Renal cortical epithelial cell (primary cell): ENCODE data around the gene AUTS2. TPM values are rescaled to one million over a fixed set of nuclear protein-coding genes. Genes with fewer than 3 reads are reported as not detected.

ENCODE experiments used
- DNase-seq: peaks from one replicate; pipeline ENCODE4 v3.0.0-alpha.2; 2011; ENCODE audit warnings: low read depth
- total RNA-seq: library from RNA; depleted of rRNA; stranded (reverse); fragments of >200 nt; gene quantifications from 2 replicates; pipeline ENCODE4 v1.2.3, GENCODE V29; 2014

The AUTS2 gene
- total RNA-seq, 1 donor from 2014 or later: 3.2 TPM

GRCh38 chr7:69939317-69939716, 341.0 kb downstream of the AUTS2 start:
- DNase-seq: no peak

GRCh38 chr7:69941077-69941651, 342.9 kb downstream of the AUTS2 start:
- DNase-seq: no peak

GRCh38 chr7:69942573-69942972, 344.3 kb downstream of the AUTS2 start:
- DNase-seq: no peak

GRCh38 chr7:69946901-69947300, 348.6 kb downstream of the AUTS2 start:
- DNase-seq: no peak

GRCh38 chr7:69947998-69948397, 349.7 kb downstream of the AUTS2 start:
- DNase-seq: no peak

- DNase-seq: no peak
Measured at GRCh38 chr7:69949122-69949521, 350.8 kb downstream of the AUTS2 start.

- no peak for DNase-seq
Measured at GRCh38 chr7:69951458-69951857, 353.2 kb downstream of the AUTS2 start.

- DNase-seq: no peak
Measured at GRCh38 chr7:69953136-69954067, 355.1 kb downstream of the AUTS2 start.

GRCh38 chr7:69956541-69956940, 358.3 kb downstream of the AUTS2 start:
- DNase-seq: no peak

GRCh38 chr7:69957661-69958060, 359.4 kb downstream of the AUTS2 start:
- DNase-seq: no peak

- no peak for DNase-seq
Measured at GRCh38 chr7:69959789-69960499, 361.7 kb downstream of the AUTS2 start.

- no peak for DNase-seq
Measured at GRCh38 chr7:69961436-69961835, 363.2 kb downstream of the AUTS2 start.

GRCh38 chr7:69962186-69963065, 364.2 kb downstream of the AUTS2 start:
- no peak for DNase-seq

GRCh38 chr7:69963393-69963792, 365.1 kb downstream of the AUTS2 start:
- no peak for DNase-seq

GRCh38 chr7:69966766-69967591, 368.7 kb downstream of the AUTS2 start:
- DNase-seq: peak; percentile 8

- no peak for DNase-seq
Measured at GRCh38 chr7:69967689-69968450, 369.6 kb downstream of the AUTS2 start.

- no peak for DNase-seq
Measured at GRCh38 chr7:69968969-69969556, 370.8 kb downstream of the AUTS2 start.

GRCh38 chr7:69981646-69982045, 383.4 kb downstream of the AUTS2 start:
- DNase-seq: no peak

- DNase-seq: no peak
Measured at GRCh38 chr7:69982197-69982596, 383.9 kb downstream of the AUTS2 start.

GRCh38 chr7:69989551-69989950, 391.3 kb downstream of the AUTS2 start:
- no peak for DNase-seq
